Activated CD8-positive, alpha-beta memory T cell treated with anti-CD3 and anti-CD28 coated beads, Interleukin-2, amount 50 U/mL, for 1 hour (primary cell): ENCODE results near the gene ZNF792.
"Not testable (repeated sequence)": the region's sequence is repeated elsewhere in the genome, so short reads cannot be mapped to it uniquely, and the experiment has no call there.

ENCODE experiments used
- DNase-seq: peaks from one replicate; pipeline ENCODE4 v3.0.0-alpha.2; 2020; ENCODE audit errors: extremely low read depth

Gene ZNF792

DNA sequence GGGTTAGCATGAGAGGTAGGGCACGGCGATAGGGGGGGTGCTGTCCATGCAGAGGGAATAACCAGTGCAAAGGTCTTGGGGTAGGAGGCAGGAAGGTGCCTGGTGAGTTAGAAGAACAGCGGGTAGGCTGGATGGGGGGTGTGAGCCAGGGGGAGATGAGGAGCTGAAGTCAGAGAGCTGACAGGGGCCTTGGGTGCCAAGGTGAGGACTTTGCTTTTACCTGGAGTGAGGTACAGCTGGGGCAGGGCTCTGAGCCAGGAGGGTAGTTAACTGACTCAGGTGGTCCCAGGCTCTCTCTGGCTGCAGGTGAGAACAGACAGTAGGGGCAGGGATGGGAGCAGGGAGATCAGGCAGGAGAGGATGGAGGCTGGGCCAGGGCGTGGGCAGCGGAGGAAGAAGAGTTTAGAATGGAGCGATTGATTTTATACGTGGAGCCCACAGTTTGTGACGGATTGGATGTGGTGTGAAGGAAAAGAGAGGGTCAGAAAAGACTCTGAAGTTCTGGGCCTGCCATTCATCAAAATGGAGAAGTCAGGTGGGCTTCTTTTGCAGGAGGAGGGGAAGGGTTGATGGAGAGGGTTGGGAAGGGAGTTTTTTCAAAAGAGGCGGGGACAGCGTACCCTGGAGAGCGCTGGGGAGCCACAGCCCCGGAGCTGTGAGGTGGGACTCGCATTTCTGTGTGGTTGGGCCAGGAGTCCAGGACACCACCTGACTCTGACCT lies 34.9 kb upstream of the ZNF792 start:
- DNase-seq, result no peak

DNA sequence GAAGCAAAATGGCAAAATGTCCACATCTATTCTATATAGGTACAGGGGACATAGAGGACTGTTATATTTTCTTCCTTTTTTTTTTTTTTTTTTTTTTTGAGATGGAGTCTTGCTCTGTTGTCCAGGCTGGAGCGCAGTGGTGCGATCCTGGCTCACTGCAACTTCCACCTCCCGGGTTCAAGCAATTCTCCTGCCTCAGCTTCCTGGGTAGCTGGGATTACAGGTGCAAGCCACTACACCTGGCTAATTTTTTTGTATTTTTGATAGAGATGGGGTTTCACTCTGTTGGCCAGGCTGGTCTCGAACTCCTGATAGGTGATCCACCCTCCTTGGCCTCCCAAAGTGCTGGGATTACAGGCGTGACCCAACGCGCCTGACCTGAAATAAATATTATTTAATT lies 34.2 kb upstream of the ZNF792 start:
- not testable (repeated sequence) for DNase-seq

DNA sequence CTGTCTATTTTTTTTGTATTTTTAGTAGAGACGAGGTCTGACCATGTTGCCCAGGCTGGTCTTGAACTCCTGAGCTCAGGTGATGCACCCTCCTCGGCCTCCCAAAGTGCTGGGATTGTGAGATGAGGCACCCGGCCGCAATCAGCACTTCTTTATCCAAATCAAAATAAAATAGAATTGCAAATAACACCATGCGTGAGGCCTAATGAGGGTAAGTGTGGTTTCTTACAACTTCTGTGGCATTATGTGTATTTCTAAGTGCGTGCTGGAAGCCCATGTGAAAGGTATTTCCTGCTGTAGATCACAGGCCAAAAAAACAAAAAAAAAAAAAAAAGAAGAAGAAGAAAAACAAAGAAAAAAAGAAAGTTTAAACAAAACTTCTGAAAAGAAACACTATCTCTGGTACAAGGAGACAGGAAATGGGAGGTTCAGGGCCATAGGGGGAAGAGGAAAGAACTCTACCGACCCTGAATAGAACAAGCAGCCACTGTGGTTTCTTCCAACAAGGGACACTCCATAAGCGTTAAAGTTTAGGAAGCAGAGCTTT lies 33.1 kb upstream of the ZNF792 start:
- no peak for DNase-seq

DNA sequence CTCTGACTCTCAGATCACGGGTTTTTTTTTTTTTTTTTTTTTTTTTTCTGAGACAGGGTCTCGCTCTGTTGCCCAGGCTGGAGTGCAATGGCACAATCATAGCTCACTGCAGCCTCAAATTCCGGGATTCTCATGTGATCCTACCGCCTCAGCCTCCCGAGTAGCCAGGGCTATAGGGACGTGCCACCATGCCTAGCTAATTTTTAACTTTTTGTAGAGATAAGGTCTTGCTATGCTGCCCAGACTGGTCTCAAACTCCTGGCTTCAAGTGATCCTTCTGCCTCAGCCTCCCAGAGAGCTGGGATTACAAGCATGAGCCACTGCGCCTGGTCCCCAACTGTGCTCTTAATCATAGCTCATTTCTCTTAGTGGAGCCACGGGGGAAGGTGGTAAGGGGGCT lies 31.5 kb upstream of the ZNF792 start:
- DNase-seq, result no peak

DNA sequence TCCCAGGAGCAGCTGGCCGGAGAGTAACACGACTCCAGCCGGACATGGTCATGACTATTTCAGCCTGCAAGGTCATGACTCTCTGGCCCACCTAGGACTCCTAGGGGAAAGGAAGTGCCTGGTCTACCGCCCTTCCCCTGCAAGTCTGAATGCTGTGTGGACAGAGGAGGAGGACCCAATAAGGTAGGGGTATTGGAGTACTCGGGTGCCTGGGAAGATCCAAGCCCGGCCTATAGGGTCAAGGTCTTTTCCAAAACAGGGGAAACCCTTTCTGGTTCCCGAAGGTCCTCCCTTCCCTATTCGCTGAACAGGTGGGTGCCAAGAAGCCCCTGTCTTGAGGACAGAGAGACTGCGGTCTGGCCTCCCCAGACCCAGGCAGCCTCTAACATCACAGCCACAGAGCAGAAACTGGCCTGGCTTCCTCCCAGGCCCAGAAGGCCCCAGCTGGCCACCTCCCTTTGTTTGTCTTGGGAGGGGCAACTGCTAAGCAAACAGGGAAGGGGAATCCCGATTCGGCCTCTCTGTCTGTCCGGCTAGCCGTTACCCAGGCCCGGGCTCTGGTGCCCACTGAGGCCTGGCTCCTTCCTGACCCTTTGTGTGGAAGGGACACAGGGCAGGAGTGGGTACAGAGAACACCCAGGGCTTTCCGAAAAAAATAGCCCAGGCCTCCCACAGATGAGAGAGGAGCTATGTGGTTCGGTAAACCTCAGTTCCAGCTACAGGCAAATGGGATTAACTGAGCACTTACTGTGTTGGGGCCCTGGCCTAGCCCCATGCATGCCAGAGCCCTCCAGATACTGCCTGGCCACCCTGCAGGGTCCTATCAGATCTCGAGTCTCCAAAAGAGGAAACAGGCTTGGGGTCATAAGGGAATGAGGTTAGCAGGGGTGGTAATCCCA lies 30.9 kb upstream of the ZNF792 start:
- no peak for DNase-seq

DNA sequence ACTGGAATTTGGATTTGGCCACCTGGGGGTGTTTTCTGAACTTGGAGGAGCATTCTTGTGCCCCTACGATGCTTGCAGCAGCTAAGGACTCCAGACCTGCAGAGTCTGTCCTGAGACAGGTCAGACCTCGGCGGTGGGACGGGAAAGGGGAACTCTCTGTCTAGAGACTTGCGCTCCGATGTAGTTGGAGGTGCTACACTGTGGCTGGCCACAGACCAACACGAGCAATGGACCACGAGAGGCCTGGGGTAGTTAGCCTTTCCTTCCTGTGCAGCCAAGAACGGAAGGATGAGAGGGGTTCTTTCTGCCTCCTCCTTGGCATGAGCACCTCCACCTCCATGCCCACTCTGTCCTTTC lies 30.2 kb upstream of the ZNF792 start:
- DNase-seq, result no peak

DNA sequence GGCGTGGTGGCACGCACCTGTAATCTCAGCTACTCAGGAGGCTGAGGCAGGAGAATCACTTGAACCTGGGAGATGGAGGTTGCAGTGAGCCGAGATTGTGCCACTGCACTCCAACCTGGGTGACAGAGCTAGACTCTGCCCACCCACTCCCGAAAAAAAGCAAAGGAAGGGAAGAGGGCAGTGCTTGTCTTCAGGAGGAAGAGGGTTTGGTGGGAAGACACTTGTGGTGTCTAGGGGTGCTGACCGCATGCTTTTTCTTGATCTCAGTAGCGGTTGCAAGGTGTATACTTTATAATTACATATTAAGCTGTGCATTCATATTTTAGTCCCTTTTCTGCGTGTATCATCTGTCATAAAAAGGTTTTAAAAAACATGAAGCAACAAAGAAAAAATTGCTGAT lies 28.6 kb upstream of the ZNF792 start:
- not testable (repeated sequence) for DNase-seq

DNA sequence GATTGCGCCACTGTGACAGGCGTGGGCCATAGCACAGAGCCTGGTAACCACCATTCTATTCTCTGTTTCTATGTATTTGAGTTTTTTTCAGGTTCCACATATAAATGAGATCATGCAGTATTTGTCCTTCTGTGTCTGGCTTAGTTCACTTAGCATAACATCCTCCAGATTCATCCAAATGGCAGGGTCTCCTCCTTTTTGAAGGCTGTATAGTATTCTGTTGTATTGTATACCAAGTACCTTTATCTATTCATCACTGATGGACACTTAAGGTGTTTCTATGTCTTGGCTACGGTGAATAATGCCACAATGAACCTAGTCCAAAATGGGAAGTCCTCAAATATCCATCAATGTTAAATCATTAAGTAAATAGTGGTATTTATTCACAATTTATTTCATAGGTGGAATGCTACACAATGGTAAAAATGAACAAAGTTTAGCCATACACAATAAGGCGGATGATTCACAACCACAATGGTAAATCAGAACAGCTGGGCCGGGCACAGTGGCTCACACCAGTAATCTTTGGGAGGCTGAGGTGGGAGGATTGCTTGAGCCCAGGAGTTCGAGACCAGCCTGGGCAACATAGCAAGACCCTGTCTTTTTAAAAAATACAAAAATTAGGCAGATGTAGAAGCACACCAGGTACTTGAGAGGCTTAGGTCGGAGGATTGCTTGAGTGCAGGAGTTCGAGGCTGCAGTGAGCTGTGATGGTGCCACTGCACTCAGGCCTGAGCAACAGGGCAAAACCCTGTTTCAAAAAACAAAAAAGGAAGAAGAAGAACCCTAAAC lies 27.7 kb upstream of the ZNF792 start:
- no peak for DNase-seq

DNA sequence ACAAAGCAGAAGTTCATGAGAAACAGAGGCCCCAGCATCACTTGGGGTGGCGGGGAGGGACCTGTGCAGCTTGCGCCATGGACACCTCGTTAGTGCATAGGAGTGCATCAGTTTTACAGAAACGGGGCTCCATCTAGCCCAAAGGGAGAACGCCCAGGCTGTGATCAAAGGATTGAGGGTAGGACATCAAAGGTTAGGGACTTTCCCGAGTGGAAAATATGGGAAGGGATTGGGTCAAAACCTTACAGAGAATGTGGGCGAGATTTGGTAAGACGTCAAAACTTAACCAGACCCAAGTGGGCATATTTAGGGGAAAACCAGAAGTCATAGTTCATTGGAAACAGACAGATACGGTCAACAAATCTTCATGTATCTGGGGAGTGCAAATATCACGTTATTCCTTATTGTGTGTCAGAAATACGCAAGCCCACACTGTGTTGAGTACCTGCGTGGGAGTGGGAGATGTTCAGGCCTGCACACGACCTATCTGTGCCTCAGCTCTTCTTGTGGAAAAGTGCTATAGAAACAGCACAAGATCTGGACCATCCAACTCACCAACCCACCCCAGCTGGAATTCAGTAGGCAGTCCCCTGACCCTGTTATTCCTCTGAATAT lies 26.7 kb upstream of the ZNF792 start:
- no peak for DNase-seq

DNA sequence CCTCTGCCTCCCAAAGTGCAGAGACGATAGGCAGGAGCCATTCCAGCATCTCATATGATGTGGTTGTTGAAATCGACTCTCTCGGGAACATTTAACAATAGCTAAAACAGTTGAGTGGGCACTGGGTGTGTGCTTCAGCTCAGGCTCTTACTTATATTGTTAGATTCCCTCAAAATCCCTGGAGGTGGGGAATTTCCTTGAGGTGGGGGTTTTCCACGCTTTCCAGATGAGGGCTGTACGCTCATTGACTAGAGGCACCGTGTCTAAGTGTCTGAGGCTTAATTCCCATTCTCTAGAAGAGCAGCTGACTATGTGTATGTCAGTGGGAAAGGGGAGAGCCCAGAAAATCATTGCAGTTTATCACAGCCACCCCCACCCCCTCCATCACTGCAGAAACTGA lies 25.3 kb upstream of the ZNF792 start:
- DNase-seq, result no peak

DNA sequence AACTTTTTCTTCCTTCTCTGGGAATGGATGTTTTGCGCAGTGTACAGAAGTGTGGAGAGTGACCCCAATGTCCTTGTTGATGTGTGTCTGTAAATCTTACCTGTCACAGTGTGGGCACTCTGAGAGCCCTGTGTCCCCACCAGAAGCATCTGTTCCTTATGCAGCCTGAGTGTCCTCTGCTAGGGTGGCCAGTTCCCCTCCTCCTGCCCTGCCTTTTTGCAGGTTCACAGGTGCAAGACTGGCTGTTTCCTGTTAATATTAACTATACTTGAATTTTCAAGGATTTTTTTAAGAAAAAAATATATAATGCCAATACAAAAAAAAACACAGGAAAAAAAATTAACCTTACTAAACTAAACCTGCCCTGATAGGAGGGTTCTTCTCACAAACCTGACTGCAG lies 24.1 kb upstream of the ZNF792 start:
- DNase-seq, result no peak

DNA sequence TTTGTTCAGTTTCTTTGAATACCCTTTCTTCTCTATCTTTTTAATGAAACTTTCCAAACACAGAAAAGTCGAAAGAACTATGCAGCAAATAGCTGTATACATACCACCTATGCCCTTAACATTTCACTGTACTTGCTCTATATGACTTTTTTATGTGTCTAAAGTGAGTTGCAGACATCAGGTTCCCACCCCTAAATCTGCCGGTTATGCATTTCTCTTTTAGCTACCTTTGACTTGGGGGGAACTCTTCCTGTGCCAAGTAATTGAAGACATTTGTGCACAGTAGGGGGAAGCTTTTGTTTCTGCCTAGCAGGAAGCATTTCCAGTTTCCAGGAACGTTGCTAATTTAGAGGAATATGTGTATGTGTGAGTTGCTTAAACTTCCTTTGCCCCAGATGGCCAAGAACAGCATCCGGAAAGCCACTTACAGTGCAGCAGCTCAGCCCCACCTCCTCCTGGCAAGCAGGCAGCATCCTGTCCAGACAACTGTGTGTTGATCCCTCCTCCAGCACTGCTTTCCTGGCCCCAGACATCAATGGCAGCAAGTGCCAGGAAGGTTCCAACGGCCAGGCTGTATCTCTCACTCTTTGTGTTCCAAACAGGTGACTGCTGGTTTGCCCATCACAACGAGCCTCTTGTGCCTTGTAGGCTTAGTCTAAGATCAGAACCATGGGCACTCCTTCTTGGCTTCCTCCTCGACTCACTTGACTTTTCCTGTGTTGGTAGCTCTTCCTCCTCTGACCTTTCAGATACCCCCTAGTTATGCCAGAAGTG lies 21.4 kb upstream of the ZNF792 start:
- no peak for DNase-seq

DNA sequence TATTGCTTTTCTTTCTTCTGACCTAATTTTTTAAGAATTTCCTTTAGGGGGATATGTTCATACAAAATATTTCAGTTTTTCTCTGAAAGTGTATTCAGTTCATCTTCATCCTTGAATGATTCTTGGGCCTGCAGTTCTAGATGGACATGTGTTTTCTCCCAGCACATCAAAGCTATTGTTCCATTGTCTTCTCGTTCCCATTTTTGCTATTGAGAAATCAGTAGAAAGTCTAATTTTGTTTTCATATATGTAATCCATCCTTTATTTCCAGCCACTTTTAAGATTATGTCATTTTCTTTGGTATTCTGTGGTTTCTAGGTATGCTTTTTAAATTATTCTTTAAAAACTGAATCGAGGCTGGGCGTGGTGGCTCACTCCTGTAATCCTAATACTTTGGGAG lies 20.3 kb upstream of the ZNF792 start:
- DNase-seq, result no peak

DNA sequence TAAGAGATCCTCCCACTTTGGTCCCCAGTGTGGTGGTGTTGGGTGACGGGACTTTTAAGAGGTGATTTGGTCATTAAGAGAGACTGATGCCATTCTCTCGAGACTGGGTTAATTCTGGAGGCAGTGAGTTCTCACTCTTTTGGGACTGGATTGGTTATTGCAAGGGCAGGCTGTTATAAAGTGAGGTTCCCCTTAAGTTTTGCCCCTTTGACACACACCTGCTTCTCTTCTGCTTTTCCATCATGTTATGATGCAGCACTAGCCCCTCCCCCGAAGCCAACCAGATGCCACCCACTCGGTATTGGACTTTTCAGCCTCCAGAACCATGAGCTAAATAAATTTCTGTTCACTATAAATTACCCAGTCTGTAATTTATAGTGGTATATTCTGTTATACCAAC lies 19.8 kb upstream of the ZNF792 start:
- no peak for DNase-seq

DNA sequence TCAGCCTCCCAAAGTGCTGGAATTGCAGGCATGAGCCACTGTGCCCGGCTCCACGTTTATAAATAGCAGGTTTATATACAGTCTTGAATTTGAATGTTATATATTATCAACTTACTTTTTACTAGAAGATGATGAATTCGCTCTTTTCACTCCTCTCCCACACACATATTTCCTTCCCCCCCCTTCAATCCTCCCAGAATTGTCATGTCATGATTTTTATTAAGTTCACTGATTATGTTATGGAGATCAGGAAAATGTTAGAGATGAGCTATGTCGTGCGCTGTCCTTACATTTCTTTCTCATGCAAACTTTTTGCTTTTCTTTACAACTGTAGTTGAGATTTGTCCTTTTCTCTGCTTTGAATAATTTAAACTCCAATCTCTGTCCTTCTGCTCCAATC lies 18.2 kb upstream of the ZNF792 start:
- DNase-seq, result no peak

DNA sequence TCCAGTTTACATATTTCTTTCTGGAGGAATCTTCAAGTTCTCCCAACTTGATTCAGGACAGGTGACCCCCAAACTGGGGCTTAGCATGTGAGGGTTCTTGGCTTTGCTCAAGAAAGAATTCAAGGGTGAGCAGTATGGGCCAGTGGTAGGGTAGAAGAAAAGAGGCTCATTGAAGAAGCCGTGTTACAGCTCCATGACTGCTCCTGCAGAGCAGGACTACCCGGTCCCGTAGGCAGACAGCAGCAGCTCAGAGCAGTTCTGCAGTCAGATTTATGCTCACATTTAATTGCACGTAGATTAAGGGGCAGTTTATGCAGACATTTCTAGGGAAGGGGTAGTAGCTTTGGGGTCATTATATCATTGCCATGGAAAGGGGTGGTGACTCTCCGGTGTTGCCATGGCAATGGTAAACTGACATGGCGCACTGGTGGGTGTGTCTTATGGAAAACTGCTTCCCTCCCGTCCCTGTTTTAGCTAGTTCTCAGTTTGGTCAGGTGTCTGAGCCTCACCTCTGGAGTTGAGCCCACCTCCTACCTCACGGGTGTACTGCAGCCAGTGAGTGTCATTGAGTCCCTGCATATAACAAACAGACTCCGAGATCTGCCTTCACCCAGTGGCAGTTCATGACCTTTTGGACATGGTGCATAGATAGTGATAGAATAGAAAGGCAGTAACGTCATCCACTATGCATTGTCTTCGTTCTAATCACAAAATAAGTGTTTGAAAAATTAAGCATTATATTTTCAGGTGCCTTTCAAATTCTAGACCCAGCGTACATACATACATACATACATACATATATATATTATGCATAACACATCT lies 16.0 kb upstream of the ZNF792 start:
- no peak for DNase-seq

DNA sequence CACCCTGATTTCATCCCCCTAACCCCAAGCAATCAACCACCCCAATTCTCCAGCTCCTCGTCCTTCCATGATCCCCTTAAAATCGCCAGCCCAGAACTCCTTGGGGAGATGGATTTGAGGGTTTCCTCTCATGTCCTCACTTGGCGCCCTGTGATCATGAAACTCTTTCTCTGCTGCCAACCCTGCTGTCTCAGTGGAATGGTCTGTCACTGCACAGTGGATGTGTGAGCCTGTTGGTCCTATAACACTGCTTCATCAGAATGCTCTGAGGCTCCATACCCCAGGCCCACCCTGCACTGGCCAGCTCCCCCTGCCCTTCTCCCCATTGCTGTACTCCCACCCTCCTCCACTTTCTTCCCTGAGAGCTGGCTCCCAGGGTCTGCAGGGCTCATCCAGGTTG lies 12.6 kb upstream of the ZNF792 start:
- no peak for DNase-seq

DNA sequence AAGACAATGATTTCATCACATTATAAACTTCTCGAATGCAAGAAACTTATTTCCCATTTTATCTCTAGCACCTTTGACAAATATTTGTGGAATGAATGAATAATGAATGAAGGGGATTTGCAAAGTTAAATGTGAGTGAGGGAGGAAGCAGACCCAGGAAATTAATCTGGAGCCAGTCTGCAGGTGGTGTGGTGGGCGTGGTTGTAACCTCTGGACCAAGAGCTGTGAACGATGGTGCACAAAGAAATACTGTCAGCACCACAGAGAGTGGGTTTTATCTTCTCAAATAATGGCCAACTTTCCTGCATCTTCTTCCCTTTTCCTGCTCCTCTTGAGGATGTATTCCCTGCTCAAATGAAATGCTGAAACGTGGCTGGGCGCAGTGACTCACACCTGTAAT lies 11.0 kb upstream of the ZNF792 start:
- no peak for DNase-seq

DNA sequence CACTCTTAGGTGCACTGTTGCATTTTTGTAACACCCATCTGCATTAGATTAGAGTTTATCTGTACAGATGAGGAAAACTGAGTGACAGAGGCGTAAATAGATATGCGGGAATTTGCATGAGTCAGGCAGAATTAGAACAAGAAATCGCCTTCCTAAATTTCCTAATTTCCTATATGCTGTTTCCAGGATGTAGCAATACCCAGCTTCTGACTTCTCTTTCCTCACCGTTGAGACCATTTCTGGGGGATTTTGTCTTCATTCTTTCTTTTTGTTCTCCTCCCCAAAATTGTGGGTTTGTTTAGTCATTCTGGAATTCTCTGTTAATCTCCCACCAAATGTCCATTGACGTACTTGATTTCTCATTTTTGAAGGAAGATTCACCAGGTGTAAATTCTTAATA lies 10.6 kb upstream of the ZNF792 start:
- DNase-seq, result no peak

DNA sequence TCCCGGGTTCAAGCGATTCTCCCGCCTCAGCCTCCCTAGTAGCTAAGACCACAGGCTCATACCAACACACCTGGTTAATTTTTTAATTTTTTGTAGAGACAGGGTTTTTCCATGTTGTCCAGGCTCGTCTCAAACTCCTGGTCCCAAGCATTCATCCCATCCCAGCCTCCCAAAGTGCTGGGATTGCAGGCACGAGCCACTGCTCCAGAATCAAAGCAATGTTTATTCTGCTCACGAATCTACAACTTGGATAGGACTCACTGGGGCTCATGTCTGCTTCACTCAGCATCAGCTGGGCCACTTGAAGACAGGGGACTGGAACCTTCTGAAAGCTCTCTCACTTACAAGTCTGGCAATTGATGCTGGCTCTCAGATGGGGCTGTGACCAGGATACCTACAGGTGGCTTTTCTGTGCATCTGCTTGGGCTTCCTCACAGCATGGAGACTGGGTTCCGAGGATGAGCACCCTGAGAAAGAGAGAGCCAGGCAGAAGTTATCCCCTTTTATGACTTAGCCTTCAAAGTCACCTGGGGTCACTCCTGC lies 8.2 kb upstream of the ZNF792 start:
- DNase-seq, result no peak
